ENCODE measurements around the gene ANKRD40.
A peak's percentile ranks its signal among the peaks of the same experiment; 100 is the strongest.

The ANKRD40 gene

GRCh38 chr17:50672831-50673551 is 34.7 kb downstream of the ANKRD40 start:
- H3K36me3 Mint-ChIP-seq (ENCODE audit: low read depth) = no peaks in the 10 kb centered on the region
- no peaks in the 10 kb centered on the region for H3K4me1 Mint-ChIP-seq (ENCODE audit: low read depth)
- no peak overlapping the region for H3K4me3 Mint-ChIP-seq
- H3K27ac Mint-ChIP-seq = no peak overlapping the region
- no peaks in the 10 kb centered on the region for H3K9me3 Mint-ChIP-seq
- peaks cover 4% of the 10 kb centered on the region for H3K27me3 Mint-ChIP-seq (ENCODE audit: low read depth)

- no peak overlapping the region for H3K27ac Mint-ChIP-seq
- H3K9me3 Mint-ChIP-seq = no peaks in the 10 kb centered on the region
- no peak overlapping the region for H3K4me3 Mint-ChIP-seq
- peaks cover under 1% of the 10 kb centered on the region for H3K27me3 Mint-ChIP-seq (ENCODE audit: low read depth)
- no peaks in the 10 kb centered on the region for H3K36me3 Mint-ChIP-seq (ENCODE audit: low read depth)
- peaks cover 2% of the 10 kb centered on the region for H3K4me1 Mint-ChIP-seq (ENCODE audit: low read depth)
These were observed 35.6 kb downstream of the ANKRD40 start for GRCh38 chr17:50672071-50672470.

GRCh38 chr17:50668838-50669581 is 38.7 kb downstream of the ANKRD40 start:
- Mint-ChIP-seq H3K36me3 (ENCODE audit: low read depth) (no peaks in the 10 kb centered on the region), H3K9me3 (no peaks in the 10 kb centered on the region), H3K4me3 (no peak overlapping the region), H3K27ac (no peak overlapping the region), H3K27me3 (ENCODE audit: low read depth) (no peaks in the 10 kb centered on the region), H3K4me1 (ENCODE audit: low read depth) (peaks cover 3% of the 10 kb centered on the region)

GRCh38 chr17:50668025-50668837 is 39.5 kb downstream of the ANKRD40 start:
- H3K4me1 Mint-ChIP-seq (ENCODE audit: low read depth) = peaks cover 8% of the 10 kb centered on the region
- H3K9me3 Mint-ChIP-seq = no peaks in the 10 kb centered on the region
- peak overlapping the region; percentile 20 for H3K27ac Mint-ChIP-seq
- no peaks in the 10 kb centered on the region for H3K27me3 Mint-ChIP-seq (ENCODE audit: low read depth)
- H3K4me3 Mint-ChIP-seq = no peak overlapping the region
- no peaks in the 10 kb centered on the region for H3K36me3 Mint-ChIP-seq (ENCODE audit: low read depth)

GRCh38 chr17:50667259-50668024 is 40.3 kb downstream of the ANKRD40 start:
- Mint-ChIP-seq H3K4me1 (ENCODE audit: low read depth) (peaks cover 10% of the 10 kb centered on the region), H3K4me3 (no peak overlapping the region), H3K27ac (no peak overlapping the region), H3K9me3 (no peaks in the 10 kb centered on the region), H3K36me3 (ENCODE audit: low read depth) (no peaks in the 10 kb centered on the region), H3K27me3 (ENCODE audit: low read depth) (no peaks in the 10 kb centered on the region)

GRCh38 chr17:50666316-50666715 is 41.4 kb downstream of the ANKRD40 start:
- no peaks in the 10 kb centered on the region for H3K27me3 Mint-ChIP-seq (ENCODE audit: low read depth)
- peaks cover 19% of the 10 kb centered on the region for H3K4me1 Mint-ChIP-seq (ENCODE audit: low read depth)
- no peak overlapping the region for H3K4me3 Mint-ChIP-seq
- no peaks in the 10 kb centered on the region for H3K9me3 Mint-ChIP-seq
- H3K27ac Mint-ChIP-seq = no peak overlapping the region
- H3K36me3 Mint-ChIP-seq (ENCODE audit: low read depth) = no peaks in the 10 kb centered on the region

GRCh38 chr17:50665838-50666237 is 41.9 kb downstream of the ANKRD40 start:
- Mint-ChIP-seq H3K27me3 (ENCODE audit: low read depth) (no peaks in the 10 kb centered on the region), H3K9me3 (no peaks in the 10 kb centered on the region), H3K4me3 (no peak overlapping the region), H3K36me3 (ENCODE audit: low read depth) (no peaks in the 10 kb centered on the region), H3K27ac (no peak overlapping the region), H3K4me1 (ENCODE audit: low read depth) (peaks cover 24% of the 10 kb centered on the region)

- Mint-ChIP-seq H3K27me3 (ENCODE audit: low read depth) (no peaks in the 10 kb centered on the region), H3K36me3 (ENCODE audit: low read depth) (no peaks in the 10 kb centered on the region)
These were observed 42.8 kb downstream of the ANKRD40 start for GRCh38 chr17:50664788-50665458.

GRCh38 chr17:50663812-50664374 is 43.8 kb downstream of the ANKRD40 start:
- Mint-ChIP-seq H3K4me3 (no peak overlapping the region), H3K9me3 (no peaks in the 10 kb centered on the region), H3K27me3 (ENCODE audit: low read depth) (no peaks in the 10 kb centered on the region), H3K4me1 (ENCODE audit: low read depth) (peaks cover 28% of the 10 kb centered on the region), H3K27ac (no peak overlapping the region), H3K36me3 (ENCODE audit: low read depth) (no peaks in the 10 kb centered on the region)

More at GRCh38 chr17:50664788-50665458, 42.8 kb downstream of the ANKRD40 start:
- H3K9me3 Mint-ChIP-seq = no peaks in the 10 kb centered on the region
- H3K4me3 Mint-ChIP-seq = no peak overlapping the region
- H3K27ac Mint-ChIP-seq = no peak overlapping the region
- H3K4me1 Mint-ChIP-seq (ENCODE audit: low read depth) = peaks cover 28% of the 10 kb centered on the region

- Mint-ChIP-seq H3K4me1 (ENCODE audit: low read depth) (peaks cover 28% of the 10 kb centered on the region), H3K27me3 (ENCODE audit: low read depth) (no peaks in the 10 kb centered on the region), H3K27ac (peak overlapping the region; percentile 2), H3K36me3 (ENCODE audit: low read depth) (no peaks in the 10 kb centered on the region), H3K4me3 (no peak overlapping the region), H3K9me3 (no peaks in the 10 kb centered on the region)
These were observed 45.0 kb downstream of the ANKRD40 start for GRCh38 chr17:50662632-50663225.

GRCh38 chr17:50661795-50662391 is 45.8 kb downstream of the ANKRD40 start:
- Mint-ChIP-seq H3K27me3 (ENCODE audit: low read depth) (no peaks in the 10 kb centered on the region), H3K36me3 (ENCODE audit: low read depth) (no peaks in the 10 kb centered on the region), H3K27ac (peak overlapping the region; percentile 89), H3K4me1 (ENCODE audit: low read depth) (peaks cover 26% of the 10 kb centered on the region), H3K4me3 (peak overlapping the region; percentile 64), H3K9me3 (no peaks in the 10 kb centered on the region)

- Mint-ChIP-seq H3K9me3 (no peaks in the 10 kb centered on the region), H3K4me3 (no peak overlapping the region), H3K36me3 (ENCODE audit: low read depth) (no peaks in the 10 kb centered on the region), H3K4me1 (ENCODE audit: low read depth) (peaks cover 26% of the 10 kb centered on the region), H3K27ac (peak overlapping the region; percentile 89), H3K27me3 (ENCODE audit: low read depth) (no peaks in the 10 kb centered on the region)
These were observed 46.4 kb downstream of the ANKRD40 start for GRCh38 chr17:50661348-50661747.

GRCh38 chr17:50660887-50661345 is 46.8 kb downstream of the ANKRD40 start:
- Mint-ChIP-seq H3K27me3 (ENCODE audit: low read depth) (no peaks in the 10 kb centered on the region), H3K9me3 (no peaks in the 10 kb centered on the region), H3K4me3 (no peak overlapping the region), H3K4me1 (ENCODE audit: low read depth) (peaks cover 26% of the 10 kb centered on the region), H3K27ac (peak overlapping the region; percentile 58), H3K36me3 (ENCODE audit: low read depth) (no peaks in the 10 kb centered on the region)
